PC-3 (cell line): ENCODE data around the gene ZBTB48. TPM values are rescaled to one million over a fixed set of nuclear protein-coding genes. Genes with fewer than 3 reads are reported as not detected.

Experiments used
- ATAC-seq: fragments of 200-7000 bp; cut with Tn5 transposase; 2 replicates; pipeline ENCODE4 v1.9.1; 2020; ENCODE audit warnings: mild to moderate bottlenecking, moderate library complexity
- BruUV-seq: library from RNA; stranded (reverse); fragments of 400-500 nt; replicated peaks from 2 replicates; lab custom pipeline; 2021; lab: Mats Ljungman, UMichigan
- CTCF ChIA-PET: fragments of 300-600 bp; sonication (Branson Sonifier 250); formaldehyde crosslinking; loops from one replicate; lab custom pipeline; 2022; ENCODE audit warnings: antibody characterized with exemption; lab: Charles Lee
- POLR2A ChIA-PET: fragments of 300-600 bp; sonication (Branson Sonifier 250); formaldehyde crosslinking; loops from one replicate; lab custom pipeline; 2022; ENCODE audit warnings: antibody characterized with exemption; ENCODE audit not compliant: unreplicated experiment; lab: Charles Lee
- DNase-seq: peaks from one replicate; pipeline ENCODE4 v3.0.0-alpha.2; 2015
- H2AFZ ChIP-seq: fragments of 300-600 bp; sonication (generic); 2 replicates; pipeline ENCODE4 v1.6.0; 2016; ENCODE audit warnings: antibody characterized with exemption, low read length
- H3F3A ChIP-seq: fragments of 300-600 bp; sonication (generic); one replicate; pipeline ENCODE4 v1.6.0; 2017; ENCODE audit warnings: antibody characterized with exemption, low read length, control low read depth, mild to moderate bottlenecking; ENCODE audit not compliant: unreplicated experiment
- H3K27ac ChIP-seq: fragments of 300-600 bp; sonication (generic); 2 replicates; pipeline ENCODE4 v1.5.1; 2016; ENCODE audit warnings: mild to moderate bottlenecking, low read length
- H3K27me3 ChIP-seq: fragments of 300-600 bp; sonication (generic); 2 replicates; pipeline ENCODE4 v1.6.1; 2016; ENCODE audit warnings: low read length, mixed read lengths
- H3K36me3 ChIP-seq: fragments of 300-600 bp; sonication (generic); 2 replicates; pipeline ENCODE4 v1.6.1; 2016; ENCODE audit warnings: low read depth, mixed run types, low read length, mixed read lengths
- H3K4me1 ChIP-seq: fragments of 300-600 bp; sonication (generic); 2 replicates; pipeline ENCODE4 v1.5.1; 2016; ENCODE audit warnings: low read length; ENCODE audit not compliant: insufficient read depth
- H3K4me2 ChIP-seq: fragments of 300-600 bp; sonication (generic); 2 replicates; pipeline ENCODE4 v1.6.0; 2016; ENCODE audit warnings: low read length
- H3K4me3 ChIP-seq: fragments of 300-600 bp; sonication (generic); 2 replicates; pipeline ENCODE4 v1.5.1; 2016; ENCODE audit warnings: mild to moderate bottlenecking, low read length, mixed read lengths
- H3K79me2 ChIP-seq: fragments of 300-600 bp; sonication (generic); 2 replicates; pipeline ENCODE4 v1.6.1; 2017; ENCODE audit warnings: low read length, mixed read lengths
- H3K9ac ChIP-seq: fragments of 300-600 bp; sonication (generic); 2 replicates; pipeline ENCODE4 v1.6.0; 2016; ENCODE audit warnings: mild to moderate bottlenecking, low read length
- H3K9me2 ChIP-seq: fragments of 300-600 bp; sonication (generic); replicated peaks from 2 replicates; pipeline ENCODE4 v1.6.1; 2016; ENCODE audit warnings: mixed run types, low read length, mixed read lengths
- H3K9me3 ChIP-seq: fragments of 300-600 bp; sonication (generic); 2 replicates; pipeline ENCODE4 v1.6.1; 2016; ENCODE audit warnings: low read length, mixed read lengths
- H4K20me1 ChIP-seq: fragments of 300-600 bp; sonication (generic); 2 replicates; pipeline ENCODE4 v1.6.1; 2016; ENCODE audit warnings: low read length, mixed read lengths
- CTCF ChIP-seq: fragments of 300-600 bp; sonication (generic); conservative IDR thresholded peaks from 2 replicates; pipeline ENCODE4 v1.5.1; 2017; ENCODE audit warnings: antibody characterized with exemption, low read depth, mild to moderate bottlenecking, low read length
- EZH2 ChIP-seq: fragments of 300-600 bp; sonication (generic); IDR thresholded peaks from one replicate; pipeline ENCODE4 v1.6.1; 2017; ENCODE audit warnings: antibody characterized with exemption, mild to moderate bottlenecking, low read length; ENCODE audit not compliant: unreplicated experiment
- EZH2phosphoT487 ChIP-seq: fragments of 300-600 bp; sonication (generic); IDR thresholded peaks from 2 replicates; pipeline ENCODE4 v1.6.1; 2018; ENCODE audit warnings: mild to moderate bottlenecking, antibody characterized with exemption, low read length, borderline replicate concordance
- intact Hi-C: fragments of 100-400 bp; cut with micrococcal nuclease; formaldehyde crosslinking; loops from 2 replicates; pipeline ENCODE4 v1.9.0; 2023
- total RNA-seq: library from RNA; depleted of rRNA; stranded (reverse); fragments of >200 nt; gene quantifications from 2 replicates; pipeline ENCODE4 v1.2.3, GENCODE V29; 2014

The ZBTB48 gene
- total RNA-seq, 1 experiment from 2014 or later: 47.2 TPM

GRCh38 chr1:6601049-6601922 lies 21.5 kb downstream of the ZBTB48 start:
- BruUV-seq: TSS peak; percentile 85
- ChIA-PET CTCF (interaction anchor here (1.1 kb wide), 1 partner anchor 47 kb away, joined by 3 read pairs; the partner anchor contains the start of gene NOL9), POLR2A (no interaction called here)
- Histone ChIP-seq H3K4me3 (peak overlapping the region; percentile 86), H3K9me3 (no peaks in the 10 kb centered on the region), H3K27me3 (no peaks in the 10 kb centered on the region), H3K4me1 (peaks cover 30% of the 10 kb centered on the region), H4K20me1 (peaks cover 41% of the 10 kb centered on the region), H3K79me2 (peaks cover 63% of the 10 kb centered on the region), H3K4me2 (peak overlapping the region; percentile 92), H3F3A (no peaks in the 10 kb centered on the region), H2AFZ (peak overlapping the region; percentile 51; the same call in 1 of the 2 replicates), H3K9ac (peak overlapping the region; percentile 91), H3K27ac (peak overlapping the region; percentile 93), H3K9me2 (no peaks in the 10 kb centered on the region), H3K36me3 (peaks cover 23% of the 10 kb centered on the region)
- ATAC-seq: peak; percentile 60
- TF ChIP-seq EZH2phosphoT487 (peak; percentile 76; the same call in 1 of the 2 replicates), EZH2 (no peak)
- DNase-seq: peak; percentile 100
- intact Hi-C loops: loop anchor here (1.0 kb wide), 5 partner anchors 11 to 110 kb away; partner anchors contain the start of genes NOL9, PLEKHG5 and ZBTB48

- POLR2A ChIA-PET: interaction anchor here (0.5 to 1.3 kb wide), 2 partner anchors 22 to 45 kb away, joined by 3 to 12 read pairs; partner anchors contain the start of gene ZBTB48
- Histone ChIP-seq H3K9me3 (no peaks in the 10 kb centered on the region), H3K4me1 (peaks cover 30% of the 10 kb centered on the region), H3K4me2 (peak overlapping the region; percentile 92), H3K9me2 (no peaks in the 10 kb centered on the region), H3K36me3 (peaks cover 15% of the 10 kb centered on the region), H3K27me3 (no peaks in the 10 kb centered on the region), H2AFZ (peak overlapping the region; percentile 51), H3K4me3 (peak overlapping the region; percentile 86), H3F3A (no peaks in the 10 kb centered on the region), H3K79me2 (peaks cover 55% of the 10 kb centered on the region), H3K27ac (peak overlapping the region; percentile 93), H3K9ac (peak overlapping the region; percentile 91), H4K20me1 (peaks cover 33% of the 10 kb centered on the region)
- DNase-seq (peak; percentile 57), ATAC-seq (peak; percentile 16)
- TF ChIP-seq EZH2phosphoT487 (peak; percentile 82), CTCF (no peak)
- CTCF ChIA-PET: interaction anchor here (1.1 kb wide), 1 partner anchor 48 kb away, joined by 3 read pairs; the partner anchor contains the start of gene NOL9
- intact Hi-C loops: loop anchor here (1.0 kb wide), 5 partner anchors 10 to 111 kb away; partner anchors contain the start of genes NOL9, PLEKHG5 and ZBTB48
- no TSS peak for BruUV-seq
Measured at GRCh38 chr1:6601923-6602668, 22.3 kb downstream of the ZBTB48 start.
